ENCODE measurements around the gene TRIM52. TPM values are rescaled to one million over a fixed set of nuclear protein-coding genes. Genes with fewer than 3 reads are reported as not detected.

TRIM52 gene
- total and polyA plus RNA-seq, 9 of the 15 experiments (the other 6 are each of a cell fraction or from before 2014, with no cell fraction given): 3.3 to 21.9 (median 13.5) TPM

GRCh38 chr5:181243018-181243563 lies 17.9 kb downstream of the TRIM52 start:
- peak overlapping the region; percentile 99 for H3K27ac ChIP-seq (ENCODE audit: extremely low read depth, low read depth, low read length)
- peaks cover 56% of the 10 kb centered on the region for H3K36me3 ChIP-seq (ENCODE audit: control insufficient read depth, insufficient read depth, low read length)
- intact Hi-C loops (cut with micrococcal nuclease): no loop called here
- TF ChIP-seq GMEB1 (CRISPR knock-in tag; IDR thresholded peaks at IDR 0.05) (no peak), MTA2 (IDR thresholded peaks at IDR 0.05; ENCODE audit: low read depth) (no peak), JUND (IDR thresholded peaks at IDR 0.05; ENCODE audit: borderline replicate concordance, low read depth, low read length) (no peak), JUND (tag; IDR thresholded peaks at IDR 0.05; ENCODE audit: borderline replicate concordance, low read depth, low read length) (no peak), RAD21 (CRISPR knock-in tag; conservative IDR thresholded peaks at IDR 0.05 in 1 of 2, IDR thresholded peaks at IDR 0.05 in 1 of 2) (no peak), ZKSCAN8 (CRISPR knock-in tag; IDR thresholded peaks at IDR 0.05) (no peak), ZBTB5 (IDR thresholded peaks at IDR 0.05) (no peak), GTF2F1 (IDR thresholded peaks at IDR 0.05; ENCODE audit: low read depth, low read length) (no peak), ZNF584 (CRISPR knock-in tag; IDR thresholded peaks at IDR 0.05; ENCODE audit: low read depth) (no peak), ZNF717 (CRISPR knock-in tag; IDR thresholded peaks at IDR 0.05) (no peak), ETS1 (conservative IDR thresholded peaks at IDR 0.05; ENCODE audit: control insufficient read depth, low read depth, low read length) (no peak), GABPB2 (CRISPR knock-in tag; conservative IDR thresholded peaks at IDR 0.05) (no peak), WHSC1 (IDR thresholded peaks at IDR 0.05; ENCODE audit: low read length) (no peak), MXD1 (CRISPR knock-in tag; IDR thresholded peaks at IDR 0.05; ENCODE audit: borderline replicate concordance, poor library complexity, severe bottlenecking) (no peak), MITF (IDR thresholded peaks at IDR 0.05) (no peak)

More at GRCh38 chr5:181243018-181243563, 17.9 kb downstream of the TRIM52 start:
- H3K9ac ChIP-seq (ENCODE audit: insufficient read depth in 1 of 2, low read depth in 2 of 2, low read length in 2 of 2): peak overlapping the region; percentile 99 to 100
- ChIA-PET POLR2A (interaction anchor here (0.7 to 17.5 kb wide), 5 partner anchors 9 to 58 kb away, joined by 3 to 185 read pairs (median 5); partner anchors contain the start of gene TRIM52), CTCF (ENCODE audit: low intra/inter-chr PET ratio) (no interaction called here)
- ATAC-seq (no peak), DNase-seq (ENCODE audit: extremely low read depth in 1 of 4, low spot score in 3 of 4) (peak in 2 of 4 experiments; percentile 30 to 34), FAIRE-seq (no peak)
- WGBS (ENCODE audit: insufficient coverage, low coverage, missing lambda C conversion rate): 0% methylated on average over 24 of the region's 25 CpGs
- peak overlapping the region; percentile 93 for H3K4me2 ChIP-seq (ENCODE audit: insufficient read depth, low read length)
- peaks cover 8% of the 10 kb centered on the region for H3K9me1 ChIP-seq (ENCODE audit: control insufficient read depth, insufficient read depth, low read length)
- in situ Hi-C loops (cut with MboI): no loop called here
- peaks cover 31 to 51% of the 10 kb centered on the region in 2 experiments; a peak in 4 of 5 replicates for H3K4me1 ChIP-seq (replicated peaks in 1 of 2; ENCODE audit: control insufficient read depth in 2 of 2, insufficient read depth in 2 of 2, low read length in 2 of 2)
- H3K4me3 ChIP-seq: peak overlapping the region; percentile 94
- no peaks in the 10 kb centered on the region for H3K9me3 ChIP-seq (replicated peaks; ENCODE audit: control insufficient read depth, insufficient read depth, low read depth, low read length)
- peaks cover 93% of the 10 kb centered on the region for H3K79me2 ChIP-seq (ENCODE audit: control insufficient read depth, insufficient read depth, low read length)
- BruUV-seq (replicated peaks): TSS peak; percentile 61
- H3K27me3 ChIP-seq (ENCODE audit: control insufficient read depth in 2 of 2, insufficient read depth in 2 of 2, low read length in 2 of 2): no peaks in the 10 kb centered on the region
- 0 out of 2 replicates have a peak overlapping the region, but pooled peaks have one; percentile 100 for H2AFZ ChIP-seq (ENCODE audit: low read depth, low read length)
- peaks cover 45% of the 10 kb centered on the region for H4K20me1 ChIP-seq (replicated peaks; ENCODE audit: control insufficient read depth, insufficient read depth, low read length)
